Measurements from ENCODE around the gene ADAMTSL1. TPM values are rescaled to one million over a fixed set of nuclear protein-coding genes. Genes with fewer than 3 reads are reported as not detected.

The ADAMTSL1 gene
- total and polyA plus RNA-seq, 2 of the 8 experiments (the other 6 are each of a cell fraction or from before 2014, with no cell fraction given), result 0.84 to 1.1 TPM

- Histone ChIP-seq H2BK20ac (ENCODE audit: low read length) (no peak overlapping the region), H4K91ac (replicated peaks; ENCODE audit: insufficient read length, low read length) (no peak overlapping the region), H3K23ac (ENCODE audit: insufficient read length) (no peak overlapping the region), H4K8ac (ENCODE audit: extremely low read depth, insufficient read depth, low read length) (no peak overlapping the region), H3K9me3 (ENCODE audit: insufficient read depth in 2 of 2, low read depth in 1 of 2, low read length in 1 of 2) (no peaks in the 10 kb centered on the region), H3K56ac (replicated peaks; ENCODE audit: insufficient read length, low read depth, low read length) (no peak overlapping the region), H3K18ac (ENCODE audit: extremely low read depth, low read length) (no peak overlapping the region), H3K23me2 (ENCODE audit: low read depth, low read length) (no peaks in the 10 kb centered on the region), H3K4me2 (ENCODE audit: insufficient read depth in 1 of 2, low read depth in 2 of 2, low read length in 2 of 2) (no peak overlapping the region), H2BK120ac (replicated peaks; ENCODE audit: low read depth, low read length) (no peak overlapping the region), H3K79me2 (ENCODE audit: control insufficient read depth in 1 of 2, insufficient read depth in 2 of 2, low read length in 2 of 2) (no peaks in the 10 kb centered on the region), H2AFZ (ENCODE audit: low read length) (no peak overlapping the region), H4K20me1 (replicated peaks in 1 of 2; ENCODE audit: control insufficient read depth in 1 of 2, insufficient read depth in 2 of 2, low read length in 2 of 2) (no peaks in the 10 kb centered on the region), H3K4me1 (replicated peaks in 1 of 4; ENCODE audit: control insufficient read depth in 3 of 4, insufficient read depth in 4 of 4, low read length in 3 of 4) (no peaks in the 10 kb centered on the region), H3K14ac (ENCODE audit: insufficient read length) (no peak overlapping the region), H3K79me1 (ENCODE audit: low read depth, low read length) (no peaks in the 10 kb centered on the region), H3K36me3 (ENCODE audit: control insufficient read depth in 2 of 4, insufficient read depth in 4 of 4, low read length in 3 of 4) (no peaks in the 10 kb centered on the region; a peak in 1 of 8 replicates), H3K4ac (replicated peaks; ENCODE audit: insufficient read length, low read depth, low read length) (no peak overlapping the region), H2BK15ac (ENCODE audit: low read length) (no peak overlapping the region), H3K9ac (replicated peaks in 1 of 4; ENCODE audit: extremely low read depth in 1 of 4, low read depth in 3 of 4, low read length in 3 of 4) (no peak overlapping the region), H2BK5ac (ENCODE audit: low read depth, low read length) (no peak overlapping the region), H2AK5ac (ENCODE audit: low read depth, low read length) (no peak overlapping the region), H3K4me3 (ENCODE audit: extremely low read depth in 1 of 4, insufficient read depth in 2 of 4, low read depth in 3 of 4, low read length in 4 of 4) (no peak overlapping the region), H2BK12ac (ENCODE audit: low read depth, low read length) (no peak overlapping the region), H3K27ac (ENCODE audit: low read depth, low read length) (no peak overlapping the region), H4K5ac (ENCODE audit: insufficient read length, low read depth, low read length) (no peak overlapping the region), H3K27me3 (replicated peaks in 1 of 4; ENCODE audit: control insufficient read depth in 3 of 4, extremely low read depth in 1 of 4, insufficient read depth in 3 of 4, low read length in 3 of 4) (no peaks in the 10 kb centered on the region)
- ChIA-PET CTCF (ENCODE audit: partially characterized antibody) (interaction anchor here (1.0 kb wide), 1 partner anchor 36 kb away, joined by 3 read pairs; no protein-coding TSS in a partner anchor), POLR2A (ENCODE audit: partially characterized antibody) (no interaction called here)
- no peak for FAIRE-seq
- no peak for DNase-seq (ENCODE audit: low read depth in 1 of 2, low spot score in 2 of 2)
- TF ChIP-seq SP4 (IDR thresholded peaks at IDR 0.05; ENCODE audit: low read length) (no peak), NRF1 (IDR thresholded peaks at IDR 0.05; ENCODE audit: low read depth, low read length) (no peak), CREB1 (IDR thresholded peaks at IDR 0.05) (no peak), SRF (IDR thresholded peaks at IDR 0.05; ENCODE audit: low read depth, low read length) (no peak)
- TF ChIP-seq, protein P1, sequence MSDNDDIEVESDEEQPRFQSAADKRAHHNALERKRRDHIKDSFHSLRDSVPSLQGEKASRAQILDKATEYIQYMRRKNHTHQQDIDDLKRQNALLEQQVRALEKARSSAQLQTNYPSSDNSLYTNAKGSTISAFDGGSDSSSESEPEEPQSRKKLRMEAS (IDR thresholded peaks at IDR 0.05), result no peak
- WGBS, 2 experiments (ENCODE audit: extremely low coverage in 1 of 2, insufficient coverage in 1 of 2, insufficient read length in 1 of 2, insufficient replicate concordance in 2 of 2, low coverage in 1 of 2, low lambda C conversion rate in 2 of 2, missing lambda C conversion rate in 1 of 2), result 92% methylated on average over 6 of the region's 6 CpGs; no CpG with 5 or more reads in 1 of the 2 experiments
Observed at GRCh38 chr9:18688581-18689565, 214.9 kb downstream of the ADAMTSL1 start.

All from H1 (cell line).